GM21367 (cell line): ENCODE measurements around the gene TRPM3.
"Not testable (repeated sequence)": the region's sequence is repeated elsewhere in the genome, so short reads cannot be mapped to it uniquely, and the experiment has no call there.

ENCODE experiments used
- ATAC-seq: cut with Tn5 transposase; IDR thresholded peaks from one replicate; pipeline ENCODE4 v1.9.1; 2021; ENCODE audit not compliant: unreplicated experiment

TRPM3 gene

DNA sequence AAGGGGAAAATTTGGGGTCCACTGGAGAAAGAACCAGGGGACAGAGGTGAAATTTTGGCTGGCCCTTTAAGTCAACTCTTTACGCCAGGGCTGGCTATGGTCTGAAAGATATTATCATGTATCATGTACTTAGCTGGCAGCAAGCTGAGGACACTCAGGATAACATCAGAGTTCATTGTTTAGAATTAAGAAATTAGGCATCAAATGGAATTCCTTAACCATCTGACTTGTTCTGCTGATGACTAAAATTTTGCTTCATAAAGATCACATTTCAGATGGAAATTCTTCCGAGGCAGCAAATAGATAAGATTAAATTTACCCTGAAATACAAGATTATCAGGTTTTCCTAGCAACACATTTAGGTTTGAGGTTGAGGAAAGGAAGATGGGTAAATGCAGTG, 437.6 kb downstream of the TRPM3 start:
- ATAC-seq, result no peak

GRCh38 chr9:70682298-70682697, 439.1 kb downstream of the TRPM3 start:
- no peak for ATAC-seq

- ATAC-seq, result no peak
These were observed 441.6 kb downstream of the TRPM3 start for GRCh38 chr9:70679845-70680244.

GRCh38 chr9:70678153-70678552, 443.3 kb downstream of the TRPM3 start:
- no peak for ATAC-seq

- ATAC-seq, result no peak
These were observed 444.2 kb downstream of the TRPM3 start for GRCh38 chr9:70677055-70677735.

DNA sequence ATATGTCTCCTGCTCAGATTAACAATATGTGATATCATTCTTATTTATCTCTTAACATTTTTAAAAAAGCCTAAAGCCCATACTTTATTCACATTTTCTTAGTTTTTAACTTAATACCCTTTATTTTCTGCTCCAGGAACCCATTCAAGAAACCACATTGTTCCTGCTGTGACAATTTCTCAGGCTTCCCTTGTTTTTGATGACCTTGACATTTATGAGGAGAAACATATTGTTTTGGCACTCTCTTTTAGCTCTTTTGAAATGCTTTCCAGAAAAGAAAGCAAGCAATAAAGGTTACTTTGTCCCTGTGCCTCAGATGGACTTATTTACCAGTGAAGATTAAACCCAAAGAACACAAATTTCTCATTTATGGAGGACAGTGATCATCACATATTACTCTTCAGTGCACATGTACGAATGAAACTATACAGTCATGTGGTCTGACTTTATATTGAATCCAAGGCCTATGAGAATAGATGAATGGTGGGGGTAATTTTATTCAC, 445.5 kb downstream of the TRPM3 start:
- ATAC-seq, result no peak

DNA sequence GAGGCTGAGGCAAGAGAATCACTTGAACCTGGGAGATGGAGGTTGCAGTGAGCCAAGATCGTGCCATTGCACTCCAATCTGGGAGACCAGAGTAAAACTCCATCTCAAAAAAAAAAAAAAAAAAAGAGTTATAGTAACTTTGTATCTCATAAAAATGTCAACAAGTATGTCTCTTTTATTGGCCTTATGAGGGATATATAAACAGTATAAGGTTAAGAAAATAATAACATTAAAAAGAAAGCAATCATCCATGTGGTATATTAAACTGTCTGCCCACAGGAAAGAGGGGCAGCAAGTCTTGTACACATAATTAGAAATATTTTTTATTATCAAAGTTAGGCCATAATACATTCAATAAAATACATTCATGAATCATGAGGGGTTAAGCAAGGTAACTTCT, 447.6 kb downstream of the TRPM3 start:
- no peak for ATAC-seq

DNA sequence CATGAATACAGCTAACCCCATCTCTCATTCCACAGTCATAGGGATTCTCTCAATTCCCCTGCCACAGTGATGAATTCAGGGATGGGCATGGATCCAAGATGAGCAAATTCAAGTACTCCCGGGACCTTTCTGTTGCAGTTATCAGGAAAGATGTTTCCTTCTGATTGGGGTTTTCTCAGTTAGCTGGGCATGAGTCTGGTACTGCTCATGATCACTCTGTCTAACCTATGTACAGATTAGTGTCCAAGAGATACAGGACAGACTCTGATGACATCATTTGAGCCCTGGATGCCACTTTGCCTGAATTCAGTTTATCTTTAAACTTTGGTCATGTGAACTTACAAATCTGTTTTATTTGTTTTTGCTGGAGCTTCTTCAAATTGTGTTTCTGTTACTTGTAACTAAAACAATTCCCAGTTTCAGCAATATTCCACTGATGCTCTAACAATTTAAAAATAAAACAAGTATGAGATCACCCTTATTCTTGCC, 449.2 kb downstream of the TRPM3 start:
- no peak for ATAC-seq

DNA sequence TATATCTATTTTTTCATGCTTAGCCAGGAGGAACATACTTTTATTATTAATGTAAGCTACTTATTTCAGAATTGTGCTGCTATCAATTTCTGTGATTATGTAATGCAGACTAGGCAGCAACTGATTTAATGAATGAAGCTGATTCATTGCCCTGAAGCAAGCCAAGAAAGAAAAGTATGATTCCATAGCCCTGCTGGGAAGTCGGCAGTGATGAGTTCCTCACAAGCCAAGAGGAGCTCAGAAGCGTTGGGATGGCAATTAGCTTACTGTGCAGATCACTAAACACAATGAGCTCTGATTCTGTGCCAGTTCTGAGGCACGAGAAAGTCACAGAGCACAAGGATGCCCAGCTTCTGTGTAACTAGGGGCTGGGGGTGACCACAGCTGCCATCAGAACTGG, 452.7 kb downstream of the TRPM3 start:
- ATAC-seq, result no peak

DNA sequence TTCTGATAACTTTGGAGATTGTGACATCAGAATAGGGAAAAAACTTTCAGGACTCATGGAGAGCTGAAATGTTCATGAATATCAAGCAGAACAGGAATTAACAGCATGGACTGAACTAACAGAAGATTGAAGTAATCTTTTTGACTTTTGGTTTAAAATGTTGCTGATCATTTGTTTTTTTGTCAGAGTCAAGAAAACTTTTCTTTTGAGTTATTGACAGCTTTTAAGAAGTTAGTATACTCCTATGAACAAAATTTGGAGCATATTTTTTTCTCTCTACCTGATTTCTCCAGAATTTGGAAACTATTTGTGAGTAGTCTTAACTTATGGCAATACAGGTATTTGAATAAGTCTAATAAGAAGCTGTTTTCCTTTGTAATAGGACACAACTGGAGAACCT, 462.7 kb downstream of the TRPM3 start:
- ATAC-seq, result no peak

- ATAC-seq, result no peak
These were observed 465.1 kb downstream of the TRPM3 start for GRCh38 chr9:70656281-70656680.

- no peak for ATAC-seq
These were observed 467.3 kb downstream of the TRPM3 start for GRCh38 chr9:70654144-70654543.

DNA sequence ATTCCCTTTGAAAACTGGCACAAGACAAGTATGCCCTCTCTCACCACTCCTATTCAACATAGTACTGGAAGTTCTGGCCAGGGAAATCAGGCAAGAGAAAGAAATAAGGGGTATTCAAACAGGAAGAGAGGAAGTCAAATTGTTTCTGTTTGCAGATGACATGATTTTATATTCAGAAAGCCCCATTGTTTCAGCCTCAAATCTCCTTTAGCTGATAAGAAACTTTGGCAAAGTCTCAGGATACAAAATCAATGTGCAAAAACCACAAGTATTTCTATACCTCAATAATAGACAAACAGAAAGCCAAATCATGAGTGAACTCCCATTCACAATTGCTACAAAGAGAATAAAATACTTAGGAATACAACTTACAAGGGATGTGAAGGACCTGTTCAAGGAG, 476.8 kb downstream of the TRPM3 start:
- ATAC-seq, result not testable (repeated sequence)

DNA sequence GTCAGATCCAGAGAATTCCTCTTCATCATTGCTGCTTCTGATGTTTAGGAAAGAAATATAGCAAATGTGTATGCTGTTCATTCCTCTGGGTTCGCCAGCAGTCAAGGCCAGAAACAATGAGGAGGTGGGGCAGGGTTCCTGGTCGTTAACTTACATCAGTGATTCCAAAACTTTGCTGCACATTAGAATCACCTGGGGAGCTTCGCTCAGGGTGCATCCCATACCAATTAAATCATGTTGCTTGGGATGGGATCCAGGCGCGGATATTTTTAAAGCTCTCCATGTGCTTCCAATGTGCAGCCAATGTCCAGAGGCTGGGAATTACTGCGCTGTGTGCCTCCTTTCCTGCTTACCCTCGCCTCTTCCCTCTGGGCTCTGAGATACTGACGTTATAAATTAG, 479.1 kb downstream of the TRPM3 start:
- ATAC-seq, result no peak

GRCh38 chr9:70641631-70642030, 479.8 kb downstream of the TRPM3 start:
- no peak for ATAC-seq

- ATAC-seq, result no peak
These were observed 480.4 kb downstream of the TRPM3 start for GRCh38 chr9:70641031-70641430.

DNA sequence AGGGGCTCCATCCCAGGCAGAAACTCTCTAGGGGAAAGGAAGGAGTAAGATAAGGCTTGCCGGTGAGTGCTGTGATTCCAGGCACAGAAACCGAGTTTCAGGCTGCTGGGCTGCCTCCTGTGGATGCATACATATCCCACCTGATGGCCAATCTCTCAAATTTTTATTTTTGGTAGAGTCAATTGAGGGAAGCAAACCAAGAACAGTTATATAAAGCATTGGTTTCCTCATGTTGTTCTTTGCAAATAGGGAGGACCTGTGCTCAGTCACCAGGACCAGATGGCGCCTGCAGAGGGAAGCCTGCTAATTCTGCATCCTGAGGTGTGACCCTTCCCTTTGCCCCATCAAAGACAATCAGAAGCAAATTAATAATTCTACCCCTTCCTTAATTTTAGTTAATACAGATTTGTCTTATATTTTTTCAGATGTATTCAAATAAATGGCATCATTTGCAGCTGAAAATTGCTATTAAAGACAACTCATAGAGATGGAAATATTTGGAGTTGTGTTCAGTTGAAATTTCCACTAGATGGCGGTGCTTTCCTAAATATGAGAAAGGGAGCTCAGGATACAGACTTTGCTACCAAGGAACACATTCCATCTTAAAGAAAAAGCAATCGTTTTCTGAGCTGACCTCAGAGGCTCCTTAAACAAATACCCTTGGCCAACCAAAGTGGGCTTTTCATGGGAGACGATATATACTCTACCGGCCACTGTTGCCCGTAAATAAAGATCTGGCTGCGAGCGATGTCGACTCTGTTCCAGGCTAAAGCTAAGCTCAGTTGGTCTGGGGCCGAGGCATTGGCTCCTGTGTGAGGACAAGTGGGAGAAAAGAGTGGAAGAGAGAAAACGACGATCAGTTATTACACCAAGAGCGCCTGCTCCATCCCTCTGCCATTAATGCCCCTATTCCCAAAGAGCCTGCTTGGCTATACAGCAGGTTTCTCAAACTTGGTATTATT, 481.3 kb downstream of the TRPM3 start:
- ATAC-seq, result no peak

- no peak for ATAC-seq
These were observed 485.6 kb downstream of the TRPM3 start for GRCh38 chr9:70635790-70636189.

- ATAC-seq, result no peak
These were observed 486.7 kb downstream of the TRPM3 start for GRCh38 chr9:70634696-70635095.

DNA sequence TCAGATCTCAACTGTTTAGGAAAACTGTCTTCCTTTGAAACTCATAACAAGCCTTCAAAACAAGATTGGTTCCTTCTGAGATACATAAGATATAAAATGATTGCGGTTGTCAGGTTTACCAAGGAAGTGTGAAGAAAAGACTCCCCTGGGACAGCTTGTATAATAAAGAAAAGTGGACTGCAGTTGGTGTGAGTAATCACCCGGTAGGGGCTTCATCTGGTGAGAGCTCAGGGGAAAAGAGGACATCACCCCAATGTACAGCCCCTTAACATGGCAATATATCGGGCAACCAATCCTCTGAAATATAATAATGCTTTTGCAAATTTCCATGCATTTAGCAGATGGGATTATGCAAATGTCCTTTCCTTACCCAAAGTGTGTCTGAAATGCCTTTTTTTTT, 490.4 kb downstream of the TRPM3 start:
- no peak for ATAC-seq

GRCh38 chr9:70629080-70629685, 492.2 kb downstream of the TRPM3 start:
- not testable (repeated sequence) for ATAC-seq
